Measurements from ENCODE around the gene KCNJ6. TPM values are rescaled to one million over a fixed set of nuclear protein-coding genes. Genes with fewer than 3 reads are reported as not detected.
"Not testable (repeated sequence)": the region's sequence is repeated elsewhere in the genome, so short reads cannot be mapped to it uniquely, and the experiment has no call there.

Gene KCNJ6
- total RNA-seq, 1 experiment from 2014 or later = not detected

DNA sequence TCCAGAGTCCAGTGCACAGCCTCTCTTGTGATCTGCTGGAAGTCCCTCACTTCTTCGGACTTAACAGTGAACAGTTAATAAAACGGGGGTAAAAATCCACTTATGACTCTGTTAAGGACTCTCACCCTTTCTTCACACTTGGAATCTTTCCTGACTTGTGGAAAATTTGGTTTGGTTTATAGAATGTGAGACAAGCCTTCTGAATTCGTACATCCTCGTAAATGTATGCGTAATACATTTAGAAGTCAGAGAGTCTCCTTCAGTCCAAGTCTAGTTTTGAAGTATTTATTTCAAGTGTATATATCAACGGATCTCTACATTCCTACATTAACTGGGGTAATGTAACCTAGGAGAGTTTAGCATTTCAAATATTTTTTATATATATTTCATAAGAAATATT lies 270.4 kb downstream of the KCNJ6 start (continued):
- TF ChIP-seq EGR1 (IDR thresholded peaks at IDR 0.05; ENCODE audit: low read depth) (no peak), SP1 (IDR thresholded peaks at IDR 0.05; ENCODE audit: low read depth) (no peak), JUND (IDR thresholded peaks at IDR 0.05) (no peak)
- TF ChIP-seq, protein P1, sequence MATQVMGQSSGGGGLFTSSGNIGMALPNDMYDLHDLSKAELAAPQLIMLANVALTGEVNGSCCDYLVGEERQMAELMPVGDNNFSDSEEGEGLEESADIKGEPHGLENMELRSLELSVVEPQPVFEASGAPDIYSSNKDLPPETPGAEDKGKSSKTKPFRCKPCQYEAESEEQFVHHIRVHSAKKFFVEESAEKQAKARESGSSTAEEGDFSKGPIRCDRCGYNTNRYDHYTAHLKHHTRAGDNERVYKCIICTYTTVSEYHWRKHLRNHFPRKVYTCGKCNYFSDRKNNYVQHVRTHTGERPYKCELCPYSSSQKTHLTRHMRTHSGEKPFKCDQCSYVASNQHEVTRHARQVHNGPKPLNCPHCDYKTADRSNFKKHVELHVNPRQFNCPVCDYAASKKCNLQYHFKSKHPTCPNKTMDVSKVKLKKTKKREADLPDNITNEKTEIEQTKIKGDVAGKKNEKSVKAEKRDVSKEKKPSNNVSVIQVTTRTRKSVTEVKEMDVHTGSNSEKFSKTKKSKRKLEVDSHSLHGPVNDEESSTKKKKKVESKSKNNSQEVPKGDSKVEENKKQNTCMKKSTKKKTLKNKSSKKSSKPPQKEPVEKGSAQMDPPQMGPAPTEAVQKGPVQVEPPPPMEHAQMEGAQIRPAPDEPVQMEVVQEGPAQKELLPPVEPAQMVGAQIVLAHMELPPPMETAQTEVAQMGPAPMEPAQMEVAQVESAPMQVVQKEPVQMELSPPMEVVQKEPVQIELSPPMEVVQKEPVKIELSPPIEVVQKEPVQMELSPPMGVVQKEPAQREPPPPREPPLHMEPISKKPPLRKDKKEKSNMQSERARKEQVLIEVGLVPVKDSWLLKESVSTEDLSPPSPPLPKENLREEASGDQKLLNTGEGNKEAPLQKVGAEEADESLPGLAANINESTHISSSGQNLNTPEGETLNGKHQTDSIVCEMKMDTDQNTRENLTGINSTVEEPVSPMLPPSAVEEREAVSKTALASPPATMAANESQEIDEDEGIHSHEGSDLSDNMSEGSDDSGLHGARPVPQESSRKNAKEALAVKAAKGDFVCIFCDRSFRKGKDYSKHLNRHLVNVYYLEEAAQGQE (IDR thresholded peaks at IDR 0.05; ENCODE audit: low read depth) = no peak

DNA sequence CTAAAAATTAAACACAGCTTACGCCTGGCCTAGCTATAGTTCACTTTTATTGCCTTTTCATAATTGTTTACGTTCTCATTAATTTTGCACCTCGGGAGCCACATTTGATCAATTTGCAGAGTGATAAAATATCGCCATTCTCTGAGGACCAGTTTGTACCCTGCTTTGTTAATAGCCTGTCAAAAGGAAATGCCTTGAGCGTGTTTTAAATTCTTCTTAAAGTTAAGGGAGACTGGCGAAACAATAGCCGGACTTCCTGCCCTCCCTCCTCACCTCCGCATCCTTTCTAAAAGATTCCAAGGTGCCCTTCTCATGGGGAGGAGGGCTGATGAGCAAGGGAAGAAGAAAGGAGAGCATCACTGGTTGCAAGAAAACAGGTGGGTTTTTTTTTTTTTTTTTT lies 271.6 kb downstream of the KCNJ6 start:
- H3K9me3 ChIP-seq (ENCODE audit: control insufficient read depth in 1 of 2, insufficient read depth in 1 of 2, low read depth in 1 of 2, low read length in 2 of 2) = no peaks in the 10 kb centered on the region
- no peaks in the 10 kb centered on the region for H3K79me2 ChIP-seq (ENCODE audit: insufficient read depth, low read length)
- H3K4me1 ChIP-seq (ENCODE audit: control insufficient read depth in 1 of 2, insufficient read depth in 2 of 2, low read length in 2 of 2) = no peaks in the 10 kb centered on the region
- H3K9me2 ChIP-seq (ENCODE audit: insufficient read depth) = no peaks in the 10 kb centered on the region
- H3K4me2 ChIP-seq (ENCODE audit: low read length) = no peak overlapping the region
- DNase-seq (ENCODE audit: low read depth, low spot score) = no peak
- CTCF ChIA-PET = interaction anchor here (1.4 kb wide), 1 partner anchor 24 kb away, joined by 3 read pairs; no protein-coding TSS in a partner anchor
- POLR2A ChIA-PET = no interaction called here
- no TSS peak for BruUV-seq (replicated peaks)
- no peak overlapping the region for H3K4me3 ChIP-seq (replicated peaks in 1 of 2; ENCODE audit: low read depth in 1 of 2, low read length in 2 of 2)
- RAD21 ChIA-PET (ENCODE audit: low non-redundant PET in 1 of 2, low total read pairs in 2 of 2, uncharacterized antibody in 2 of 2, unreplicated experiment in 2 of 2) = no interaction called here
- intact Hi-C loops (cut with micrococcal nuclease) = no loop called here
- no peak overlapping the region for H2AFZ ChIP-seq (ENCODE audit: low read depth, low read length, poor library complexity, severe bottlenecking)
- H3K9ac ChIP-seq (ENCODE audit: low read length) = no peak overlapping the region
- 0 out of 2 replicates have a peak, but pooled peaks cover 3% of the 10 kb centered on the region for H3K27me3 ChIP-seq (ENCODE audit: insufficient read depth, low read length)
- ATAC-seq = no peak
- H3K36me3 ChIP-seq (ENCODE audit: control insufficient read depth in 1 of 2, insufficient read depth in 2 of 2, low read length in 2 of 2) = no peaks in the 10 kb centered on the region
- no peaks in the 10 kb centered on the region for H4K20me1 ChIP-seq (ENCODE audit: insufficient read depth)
- no peak overlapping the region for H3K27ac ChIP-seq (ENCODE audit: low read depth, low read length)
- TF ChIP-seq, protein P2, sequence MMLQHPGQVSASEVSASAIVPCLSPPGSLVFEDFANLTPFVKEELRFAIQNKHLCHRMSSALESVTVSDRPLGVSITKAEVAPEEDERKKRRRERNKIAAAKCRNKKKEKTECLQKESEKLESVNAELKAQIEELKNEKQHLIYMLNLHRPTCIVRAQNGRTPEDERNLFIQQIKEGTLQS (IDR thresholded peaks at IDR 0.05) = no peak
- TF ChIP-seq CBX3 (IDR thresholded peaks at IDR 0.05; ENCODE audit: low read depth) = no peak

DNA sequence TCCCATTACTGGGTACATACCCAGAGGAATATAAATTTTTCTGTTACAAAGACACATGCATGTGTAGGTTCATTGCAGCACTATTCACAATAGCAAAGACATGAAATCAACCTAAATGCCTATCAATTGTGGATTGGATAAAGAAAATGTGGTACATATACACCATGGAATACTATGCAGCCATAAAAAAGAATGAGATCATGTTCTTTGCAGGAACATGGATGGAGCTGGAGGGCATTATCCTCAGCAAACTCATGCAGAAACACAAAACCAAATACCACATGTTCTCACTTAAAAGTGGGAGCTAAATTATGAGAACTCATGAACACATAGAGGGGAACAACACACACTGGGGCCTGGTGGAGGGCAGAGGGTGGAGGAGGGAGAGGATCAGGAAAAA lies 272.4 kb downstream of the KCNJ6 start:
- H3K27ac ChIP-seq (ENCODE audit: low read depth, low read length); H3K9ac ChIP-seq (ENCODE audit: low read length); BruUV-seq (replicated peaks); RAD21 ChIA-PET (ENCODE audit: low non-redundant PET in 1 of 2, low total read pairs in 2 of 2, uncharacterized antibody in 2 of 2, unreplicated experiment in 2 of 2); H3K27me3 ChIP-seq (ENCODE audit: insufficient read depth, low read length); H4K20me1 ChIP-seq (ENCODE audit: insufficient read depth); H3K79me2 ChIP-seq (ENCODE audit: insufficient read depth, low read length); H3K4me2 ChIP-seq (ENCODE audit: low read length); H3K36me3 ChIP-seq (ENCODE audit: control insufficient read depth in 1 of 2, insufficient read depth in 2 of 2, low read length in 2 of 2); POLR2A ChIA-PET; H3K4me1 ChIP-seq (ENCODE audit: control insufficient read depth in 1 of 2, insufficient read depth in 2 of 2, low read length in 2 of 2); H3K4me3 ChIP-seq (replicated peaks in 1 of 2; ENCODE audit: low read depth in 1 of 2, low read length in 2 of 2); DNase-seq (ENCODE audit: low read depth, low spot score); H3K9me3 ChIP-seq (ENCODE audit: control insufficient read depth in 1 of 2, insufficient read depth in 1 of 2, low read depth in 1 of 2, low read length in 2 of 2); H2AFZ ChIP-seq (ENCODE audit: low read depth, low read length, poor library complexity, severe bottlenecking); ATAC-seq; H3K9me2 ChIP-seq (ENCODE audit: insufficient read depth): not testable (repeated sequence)
- intact Hi-C loops (cut with micrococcal nuclease) = loop anchor here (2.0 kb wide), 1 partner anchor 477 kb away; no protein-coding TSS in a partner anchor
- CTCF ChIA-PET = interaction anchor here (1.2 kb wide), 1 partner anchor 79 kb away, joined by 3 read pairs; no protein-coding TSS in a partner anchor

Data from HCT116 (cell line).